Left lung (tissue), 10 donors: ENCODE data around the gene RFPL4AL1. TPM values are rescaled to one million over a fixed set of nuclear protein-coding genes. Genes with fewer than 3 reads are reported as not detected.
"Not testable (repeated sequence)": the region's sequence is repeated elsewhere in the genome, so short reads cannot be mapped to it uniquely, and the experiment has no call there.

Experiments used
- ATAC-seq: fragments of 200-7000 bp; cut with Tn5 transposase; one replicate; pipeline ENCODE4 v1.9.1; 2020; ENCODE audit warnings: moderate library complexity
- DNase-seq, 4 donors: peaks; one replicate each; pipeline ENCODE4 v3.0.0-alpha.2; 2013 to 2020
- H3K27ac ChIP-seq, 2 donors: fragments of 200-600 bp; sonication (generic) in 1 of 2; one replicate each; pipeline versions ENCODE4 v1.5.0 to v1.8.0; 2020 to 2021
- H3K27me3 ChIP-seq, 2 donors: fragments of 200-600 bp; sonication (generic) in 1 of 2; one replicate each; pipeline versions ENCODE4 v1.5.0 to v1.8.0; 2020 to 2021
- H3K36me3 ChIP-seq, 2 donors: fragments of 200-600 bp; sonication (generic) in 1 of 2; one replicate each; pipeline versions ENCODE4 v1.5.0 to v1.8.0; 2020 to 2021
- H3K4me1 ChIP-seq, 2 donors: fragments of 200-600 bp; one replicate each; pipeline ENCODE4 v1.8.0; 2021
- H3K4me3 ChIP-seq, 2 donors: fragments of 200-600 bp; sonication (generic) in 1 of 2; one replicate each; pipeline versions ENCODE4 v1.5.0 to v1.8.0; 2020 to 2021; ENCODE audit warnings: mild to moderate bottlenecking in 1 of 2
- H3K9me3 ChIP-seq, 2 donors: fragments of 200-600 bp; sonication (generic) in 1 of 2; one replicate each; pipeline versions ENCODE4 v1.5.0 to v1.8.0; 2020 to 2021
- CTCF ChIP-seq, 2 donors: fragments of 200-600 bp; sonication (generic) in 1 of 2; IDR thresholded peaks; one replicate each; pipeline versions ENCODE4 v1.5.0 to v1.8.0; 2021; ENCODE audit warnings: antibody characterized with exemption in 2 of 2
- intact Hi-C, 2 donors: fragments of 100-400 bp; cut with DNase I; formaldehyde crosslinking; loops; one replicate each; pipeline versions ENCODE4 v1.11.2 to v1.14.2; 2022
- polyA plus RNA-seq, 6 donors: library from polyadenylated mRNA; unstranded; fragments of 120-200 nt; gene quantifications; one replicate each; pipeline ENCODE4 v1.2.1, GENCODE V29; 2013; ENCODE audit not compliant: insufficient read length in 6 of 6
- total RNA-seq, 2 donors: library from RNA; stranded (reverse); fragmentation: NEBNext Ultra II Directional; extraction: Animal tissue kit (Norgen Biotek cat#: 25700); gene quantifications; one replicate each; pipeline ENCODE4 v1.2.1, GENCODE V29; 2021
- donor health status: DM: no; HTN: yes; CAD: no.
- donor health status: DM: no; HTN: no; CAD: no.

The RFPL4AL1 gene
- total and polyA plus RNA-seq, 8 donors: 0.18 to 0.19 TPM; not detected in 6

GRCh38 chr19:55750715-55751114 lies 18.2 kb upstream of the RFPL4AL1 start:
- H3K36me3 ChIP-seq: no peaks in the 10 kb centered on the region
- no peaks in the 10 kb centered on the region for H3K4me1 ChIP-seq
- intact Hi-C loops: no loop called here
- TF ChIP-seq CTCF (IDR thresholded peaks at IDR 0.05): no peak
- DNase-seq (no peak), ATAC-seq (no peak)
- H3K4me3 ChIP-seq: no peak overlapping the region
- H3K27ac ChIP-seq: no peak overlapping the region
- peaks cover 0 to 20% of the 10 kb centered on the region in 2 donors for H3K27me3 ChIP-seq
- H3K9me3 ChIP-seq: no peaks in the 10 kb centered on the region

- ATAC-seq: no peak
These were observed 15.5 kb upstream of the RFPL4AL1 start for GRCh38 chr19:55753401-55753800.

GRCh38 chr19:55756808-55757207 lies 12.1 kb upstream of the RFPL4AL1 start:
- H3K27me3 ChIP-seq: peaks cover 0 to 23% of the 10 kb centered on the region in 2 donors
- H3K4me3 ChIP-seq, DNase-seq, ATAC-seq, intact Hi-C loops, H3K36me3 ChIP-seq, H3K4me1 ChIP-seq, H3K27ac ChIP-seq, H3K9me3 ChIP-seq: not testable (repeated sequence)

More at GRCh38 chr19:55753401-55753800, 15.5 kb upstream of the RFPL4AL1 start:
- Histone ChIP-seq H3K9me3 (no peaks in the 10 kb centered on the region), H3K27ac (no peak overlapping the region), H3K4me3 (no peak overlapping the region), H3K4me1 (no peaks in the 10 kb centered on the region), H3K36me3 (no peaks in the 10 kb centered on the region), H3K27me3 (peaks cover 0 to 23% of the 10 kb centered on the region in 2 donors)
- intact Hi-C loops: no loop called here
- no peak for DNase-seq
- no peak for TF ChIP-seq CTCF (IDR thresholded peaks at IDR 0.05)

GRCh38 chr19:55758797-55759196 lies 10.1 kb upstream of the RFPL4AL1 start, which contains the start of gene RFPL4A:
Gene RFPL4A (plus strand): TSS chr19:55759097. CDS start chr19:55761801, 2,704 bp downstream.
- not testable (repeated sequence) for H3K4me3 ChIP-seq

GRCh38 chr19:55766466-55766865 lies 2.5 kb upstream of the RFPL4AL1 start:
- H3K36me3 ChIP-seq: no peaks in the 10 kb centered on the region
- DNase-seq: no peak
- H3K27me3 ChIP-seq: peaks cover 0 to 17% of the 10 kb centered on the region in 2 donors
- intact Hi-C loops: no loop called here
- ATAC-seq: no peak
- TF ChIP-seq CTCF (IDR thresholded peaks at IDR 0.05): no peak
- H3K9me3 ChIP-seq: no peaks in the 10 kb centered on the region
- no peak overlapping the region for H3K4me3 ChIP-seq
- H3K27ac ChIP-seq: no peak overlapping the region
- H3K4me1 ChIP-seq: no peaks in the 10 kb centered on the region

More at GRCh38 chr19:55758797-55759196, 10.1 kb upstream of the RFPL4AL1 start, which contains the start of gene RFPL4A:
- ATAC-seq, DNase-seq, intact Hi-C loops, H3K27me3 ChIP-seq, H3K4me1 ChIP-seq, H3K9me3 ChIP-seq, H3K27ac ChIP-seq, H3K36me3 ChIP-seq: not testable (repeated sequence)

- not testable (repeated sequence) for H3K36me3 ChIP-seq
These were observed 714 bp downstream of the RFPL4AL1 start for GRCh38 chr19:55769632-55770031.

GRCh38 chr19:55777528-55777927 lies 8.6 kb downstream of the RFPL4AL1 start:
- Histone ChIP-seq H3K9me3 (no peaks in the 10 kb centered on the region), H3K36me3 (no peaks in the 10 kb centered on the region), H3K27ac (no peak overlapping the region), H3K4me3 (no peak overlapping the region), H3K4me1 (no peaks in the 10 kb centered on the region), H3K27me3 (peaks cover 0 to 53% of the 10 kb centered on the region in 2 donors)
- intact Hi-C loops: no loop called here
- TF ChIP-seq CTCF (IDR thresholded peaks at IDR 0.05): no peak
- DNase-seq: no peak
- ATAC-seq: no peak

More at GRCh38 chr19:55769632-55770031, 714 bp downstream of the RFPL4AL1 start:
- H3K9me3 ChIP-seq, DNase-seq, intact Hi-C loops, H3K4me3 ChIP-seq, H3K27ac ChIP-seq, H3K4me1 ChIP-seq, ATAC-seq: not testable (repeated sequence)
- peaks cover 0 to 17% of the 10 kb centered on the region in 2 donors for H3K27me3 ChIP-seq
